Suprapubic skin (tissue), 4 donors: Measurements from ENCODE around the gene TMEM175. TPM values are rescaled to one million over a fixed set of nuclear protein-coding genes. Genes with fewer than 3 reads are reported as not detected.

Source experiments
- DNase-seq, 2 donors: peaks; one replicate each; pipeline ENCODE4 v3.0.0-alpha.2; 2019; ENCODE audit warnings: low spot score in 2 of 2
- H3K27ac ChIP-seq: fragments of 200-600 bp; sonication (generic); one replicate; pipeline ENCODE4 v1.5.1; 2019
- H3K27me3 ChIP-seq: fragments of 200-600 bp; sonication (generic); one replicate; pipeline ENCODE4 v1.5.1; 2019
- H3K36me3 ChIP-seq: fragments of 200-600 bp; sonication (generic); one replicate; pipeline ENCODE4 v1.5.1; 2019
- H3K4me1 ChIP-seq: fragments of 200-600 bp; sonication (generic); one replicate; pipeline ENCODE4 v1.5.1; 2019
- H3K4me3 ChIP-seq: fragments of 200-600 bp; sonication (generic); one replicate; pipeline ENCODE4 v1.5.1; 2019; ENCODE audit warnings: mild to moderate bottlenecking
- H3K9me3 ChIP-seq: fragments of 200-600 bp; sonication (generic); one replicate; pipeline ENCODE4 v1.5.1; 2019
- CTCF ChIP-seq, 2 donors: fragments of 200-600 bp in 1 of 2; fragments of 450-650 bp in 1 of 2; sonication (generic) in 1 of 2; IDR thresholded peaks; one replicate each; pipeline ENCODE4 v1.5.1; 2016 to 2019; ENCODE audit warnings: antibody characterized with exemption in 2 of 2, mild to moderate bottlenecking in 1 of 2, moderate library complexity in 1 of 2
- EP300 ChIP-seq: sonication (generic); formaldehyde crosslinking; IDR thresholded peaks from one replicate; pipeline ENCODE4 v1.6.1; 2017; ENCODE audit warnings: antibody characterized with exemption
- POLR2A ChIP-seq, 2 donors: fragments of 450-650 bp; IDR thresholded peaks; one replicate each; pipeline ENCODE4 v1.6.1; 2017; ENCODE audit warnings: antibody characterized with exemption in 2 of 2, mild to moderate bottlenecking in 2 of 2, moderate library complexity in 2 of 2
- POLR2AphosphoS5 ChIP-seq, 3 donors: sonication (generic); formaldehyde crosslinking; IDR thresholded peaks; one replicate each; pipeline ENCODE4 v1.6.1; 2017; ENCODE audit warnings: antibody characterized with exemption in 3 of 3
- WGBS: methylation state at CpG from one replicate; pipeline ENCODE4 v1.1.5; 2018; 5-methylcytosine and 5-hydroxymethylcytosine counted together
- total RNA-seq, 4 donors: library from RNA; depleted of rRNA; stranded (reverse); fragments of >200 nt; gene quantifications; one replicate each; pipeline ENCODE4 v1.1.0, GENCODE V29; 2016

Gene TMEM175
- total RNA-seq, 4 donors from 2014 or later: 41.1 to 98.3 (median 65.3) TPM

DNA sequence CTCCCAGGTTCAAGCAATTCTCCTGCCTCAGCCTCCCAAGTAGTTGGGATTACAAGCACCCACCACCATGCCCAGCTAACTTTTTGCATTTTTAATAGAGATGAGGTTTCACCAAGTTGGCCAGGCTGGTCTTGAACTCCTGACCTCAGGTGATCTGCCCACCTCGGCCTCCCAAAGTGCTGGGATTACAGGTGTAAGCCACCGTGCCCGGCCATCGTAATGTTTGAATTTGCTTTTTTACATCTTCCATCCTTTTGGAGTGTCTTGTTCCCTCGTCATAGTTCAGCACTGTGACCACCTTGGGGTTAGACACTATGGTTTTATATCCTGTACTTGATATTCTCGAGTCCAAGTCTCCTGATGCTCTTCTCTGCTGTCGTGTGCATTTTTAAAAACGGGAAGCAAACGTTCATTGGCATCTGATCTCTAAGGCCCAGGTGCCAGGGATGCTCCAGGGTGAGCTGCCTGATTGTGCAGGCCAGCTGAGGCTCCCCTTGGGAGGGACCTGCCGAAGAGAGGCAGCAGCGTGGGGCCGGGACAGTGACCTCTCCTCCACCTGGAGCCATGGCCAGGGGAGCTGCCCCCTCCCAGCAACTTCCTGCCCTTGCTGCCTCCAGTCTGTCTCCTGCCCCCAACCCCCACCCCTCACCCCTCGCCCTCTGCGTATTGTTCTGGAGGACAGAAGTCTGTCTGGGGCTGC is 24.4 kb downstream of the TMEM175 start:
- Histone ChIP-seq H3K9me3 (no peaks in the 10 kb centered on the region), H3K4me1 (peaks cover 6% of the 10 kb centered on the region), H3K27me3 (no peaks in the 10 kb centered on the region), H3K36me3 (peaks cover 84% of the 10 kb centered on the region), H3K27ac (no peak overlapping the region), H3K4me3 (no peak overlapping the region)
- DNase-seq: no peak
- 79% methylated on average over 14 of the region's 14 CpGs for WGBS
- no peak for TF ChIP-seq CTCF (IDR thresholded peaks at IDR 0.05)
- TF ChIP-seq EP300: no peak
- TF ChIP-seq POLR2AphosphoS5 (IDR thresholded peaks at IDR 0.05): no peak
- TF ChIP-seq POLR2A (IDR thresholded peaks at IDR 0.05): no peak

GRCh38 chr4:957231-957580 is 24.9 kb downstream of the TMEM175 start:
- H3K9me3 ChIP-seq: no peaks in the 10 kb centered on the region
- WGBS: 78% methylated on average over 8 of the region's 8 CpGs
- H3K4me1 ChIP-seq: peaks cover 11% of the 10 kb centered on the region
- DNase-seq: no peak
- no peak overlapping the region for H3K27ac ChIP-seq
- TF ChIP-seq POLR2AphosphoS5 (IDR thresholded peaks at IDR 0.05) (no peak), EP300 (no peak), CTCF (IDR thresholded peaks at IDR 0.05) (no peak), POLR2A (IDR thresholded peaks at IDR 0.05) (no peak)
- H3K27me3 ChIP-seq: no peaks in the 10 kb centered on the region
- no peak overlapping the region for H3K4me3 ChIP-seq
- peaks cover 87% of the 10 kb centered on the region for H3K36me3 ChIP-seq

GRCh38 chr4:957581-958313 is 25.5 kb downstream of the TMEM175 start:
- 91% methylated on average over 26 of the region's 45 CpGs for WGBS
- H3K36me3 ChIP-seq: peaks cover 91% of the 10 kb centered on the region
- peaks cover 15% of the 10 kb centered on the region for H3K4me1 ChIP-seq
- TF ChIP-seq EP300 (no peak), CTCF (IDR thresholded peaks at IDR 0.05) (no peak), POLR2AphosphoS5 (IDR thresholded peaks at IDR 0.05) (no peak), POLR2A (IDR thresholded peaks at IDR 0.05) (no peak)
- H3K27me3 ChIP-seq: no peaks in the 10 kb centered on the region
- DNase-seq: no peak
- H3K27ac ChIP-seq: no peak overlapping the region
- H3K4me3 ChIP-seq: no peak overlapping the region
- H3K9me3 ChIP-seq: no peaks in the 10 kb centered on the region

GRCh38 chr4:958314-958665 is 26.0 kb downstream of the TMEM175 start:
- no peak for DNase-seq
- no peaks in the 10 kb centered on the region for H3K27me3 ChIP-seq
- H3K4me3 ChIP-seq: no peak overlapping the region
- H3K4me1 ChIP-seq: peaks cover 15% of the 10 kb centered on the region
- H3K9me3 ChIP-seq: no peaks in the 10 kb centered on the region
- no peak overlapping the region for H3K27ac ChIP-seq
- peaks cover 86% of the 10 kb centered on the region for H3K36me3 ChIP-seq
- no peak for TF ChIP-seq POLR2AphosphoS5 (IDR thresholded peaks at IDR 0.05)
- no peak for TF ChIP-seq CTCF (IDR thresholded peaks at IDR 0.05)
- TF ChIP-seq EP300: no peak
- no peak for TF ChIP-seq POLR2A (IDR thresholded peaks at IDR 0.05)
- WGBS: 90% methylated on average over 17 of the region's 17 CpGs

- TF ChIP-seq POLR2AphosphoS5 (IDR thresholded peaks at IDR 0.05) (no peak), EP300 (no peak), CTCF (IDR thresholded peaks at IDR 0.05) (no peak), POLR2A (IDR thresholded peaks at IDR 0.05) (no peak)
- DNase-seq: no peak
- Histone ChIP-seq H3K27me3 (no peaks in the 10 kb centered on the region), H3K36me3 (peaks cover 81% of the 10 kb centered on the region), H3K4me3 (no peak overlapping the region), H3K4me1 (peaks cover 15% of the 10 kb centered on the region), H3K9me3 (no peaks in the 10 kb centered on the region), H3K27ac (no peak overlapping the region)
- 89% methylated on average over 15 of the region's 17 CpGs for WGBS
Observed at GRCh38 chr4:958696-959337, 26.6 kb downstream of the TMEM175 start.
